ENCODE data around the gene MAP3K3.

DNA sequence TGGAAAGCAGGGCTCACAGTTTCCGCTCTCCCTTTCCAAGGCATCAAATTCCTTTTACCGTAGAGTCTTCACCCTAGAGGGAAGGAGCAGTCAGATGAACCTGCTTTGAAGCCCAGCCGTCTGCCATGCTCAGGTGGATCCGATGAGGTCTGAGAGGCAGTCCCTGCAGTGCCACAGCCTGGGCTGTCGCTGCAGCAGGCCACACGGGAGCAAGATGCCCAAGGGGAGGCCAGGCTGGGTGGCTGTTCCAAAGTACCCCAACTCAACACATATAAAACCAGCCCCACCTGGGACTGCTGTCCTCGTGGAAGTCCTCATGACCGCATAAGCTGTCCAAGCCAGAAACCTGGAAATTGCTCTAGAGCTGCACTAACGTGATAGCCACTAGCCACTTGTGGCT, 82.6 kb downstream of the MAP3K3 start:
- no peak for TF ChIP-seq EP300 (IDR thresholded peaks at IDR 0.05; ENCODE audit: borderline replicate concordance)
- no peak for TF ChIP-seq YY1 (IDR thresholded peaks at IDR 0.05; ENCODE audit: low read depth)
- TF ChIP-seq NFIC (IDR thresholded peaks at IDR 0.05): no peak
- TF ChIP-seq RAD21 (IDR thresholded peaks at IDR 0.05; ENCODE audit: low read depth): no peak
- TF ChIP-seq, protein P1, sequence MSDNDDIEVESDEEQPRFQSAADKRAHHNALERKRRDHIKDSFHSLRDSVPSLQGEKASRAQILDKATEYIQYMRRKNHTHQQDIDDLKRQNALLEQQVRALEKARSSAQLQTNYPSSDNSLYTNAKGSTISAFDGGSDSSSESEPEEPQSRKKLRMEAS (IDR thresholded peaks at IDR 0.05): no peak
- no peak for TF ChIP-seq CREB1 (IDR thresholded peaks at IDR 0.05; ENCODE audit: low read depth)
- no peak for TF ChIP-seq ZBTB7A (IDR thresholded peaks at IDR 0.05; ENCODE audit: low read depth)
- TF ChIP-seq, protein P2, sequence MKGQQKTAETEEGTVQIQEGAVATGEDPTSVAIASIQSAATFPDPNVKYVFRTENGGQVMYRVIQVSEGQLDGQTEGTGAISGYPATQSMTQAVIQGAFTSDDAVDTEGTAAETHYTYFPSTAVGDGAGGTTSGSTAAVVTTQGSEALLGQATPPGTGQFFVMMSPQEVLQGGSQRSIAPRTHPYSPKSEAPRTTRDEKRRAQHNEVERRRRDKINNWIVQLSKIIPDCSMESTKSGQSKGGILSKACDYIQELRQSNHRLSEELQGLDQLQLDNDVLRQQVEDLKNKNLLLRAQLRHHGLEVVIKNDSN (IDR thresholded peaks at IDR 0.05): no peak
- TF ChIP-seq, protein P3, sequence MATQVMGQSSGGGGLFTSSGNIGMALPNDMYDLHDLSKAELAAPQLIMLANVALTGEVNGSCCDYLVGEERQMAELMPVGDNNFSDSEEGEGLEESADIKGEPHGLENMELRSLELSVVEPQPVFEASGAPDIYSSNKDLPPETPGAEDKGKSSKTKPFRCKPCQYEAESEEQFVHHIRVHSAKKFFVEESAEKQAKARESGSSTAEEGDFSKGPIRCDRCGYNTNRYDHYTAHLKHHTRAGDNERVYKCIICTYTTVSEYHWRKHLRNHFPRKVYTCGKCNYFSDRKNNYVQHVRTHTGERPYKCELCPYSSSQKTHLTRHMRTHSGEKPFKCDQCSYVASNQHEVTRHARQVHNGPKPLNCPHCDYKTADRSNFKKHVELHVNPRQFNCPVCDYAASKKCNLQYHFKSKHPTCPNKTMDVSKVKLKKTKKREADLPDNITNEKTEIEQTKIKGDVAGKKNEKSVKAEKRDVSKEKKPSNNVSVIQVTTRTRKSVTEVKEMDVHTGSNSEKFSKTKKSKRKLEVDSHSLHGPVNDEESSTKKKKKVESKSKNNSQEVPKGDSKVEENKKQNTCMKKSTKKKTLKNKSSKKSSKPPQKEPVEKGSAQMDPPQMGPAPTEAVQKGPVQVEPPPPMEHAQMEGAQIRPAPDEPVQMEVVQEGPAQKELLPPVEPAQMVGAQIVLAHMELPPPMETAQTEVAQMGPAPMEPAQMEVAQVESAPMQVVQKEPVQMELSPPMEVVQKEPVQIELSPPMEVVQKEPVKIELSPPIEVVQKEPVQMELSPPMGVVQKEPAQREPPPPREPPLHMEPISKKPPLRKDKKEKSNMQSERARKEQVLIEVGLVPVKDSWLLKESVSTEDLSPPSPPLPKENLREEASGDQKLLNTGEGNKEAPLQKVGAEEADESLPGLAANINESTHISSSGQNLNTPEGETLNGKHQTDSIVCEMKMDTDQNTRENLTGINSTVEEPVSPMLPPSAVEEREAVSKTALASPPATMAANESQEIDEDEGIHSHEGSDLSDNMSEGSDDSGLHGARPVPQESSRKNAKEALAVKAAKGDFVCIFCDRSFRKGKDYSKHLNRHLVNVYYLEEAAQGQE (IDR thresholded peaks at IDR 0.05; ENCODE audit: low read depth): no peak
- no peak for TF ChIP-seq EGR1 (IDR thresholded peaks at IDR 0.05)
